Measurements from ENCODE around the gene ACOT8. TPM values are rescaled to one million over a fixed set of nuclear protein-coding genes. Genes with fewer than 3 reads are reported as not detected.

The ACOT8 gene
- total and polyA plus RNA-seq, 2 donors (not counting 1 experiment from before 2014, with no cell fraction given), result 32.4 to 64.7 TPM

DNA sequence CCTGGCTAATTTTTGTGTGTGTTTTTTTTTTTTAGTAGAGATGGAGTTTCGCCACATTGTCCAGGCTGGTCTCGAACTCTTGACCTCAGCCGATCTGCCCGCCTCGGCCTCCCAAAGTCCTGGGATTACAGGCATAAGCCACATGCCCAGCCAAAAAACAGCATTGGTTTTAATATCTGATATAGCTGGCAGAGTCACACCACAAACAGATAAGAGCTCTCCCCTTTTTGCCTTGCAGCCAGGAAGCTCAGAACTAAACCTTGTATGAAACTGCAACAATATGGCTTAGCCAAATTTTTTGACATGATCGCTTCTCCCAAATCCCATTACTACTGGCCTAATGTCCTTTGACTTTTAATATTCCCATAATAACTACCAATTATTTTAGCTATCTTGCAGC, 4.9 kb downstream of the ACOT8 start:
- Mint-ChIP-seq H3K4me1 (peaks cover 20% of the 10 kb centered on the region), H3K9me3 (ENCODE audit: insufficient read depth) (no peaks in the 10 kb centered on the region), H3K4me3 (no peak overlapping the region), H3K27ac (no peak overlapping the region), H3K27me3 (no peaks in the 10 kb centered on the region)
- Histone ChIP-seq H3K36me3 (replicated peaks in 1 of 2; ENCODE audit: control extremely low read depth in 1 of 2, control insufficient read depth in 1 of 2, extremely low read depth in 1 of 2, insufficient read depth in 2 of 2, low read length in 1 of 2) (peaks cover 0 to 47% of the 10 kb centered on the region in 2 experiments), H3K9me3 (ENCODE audit: control extremely low read depth in 1 of 3, control insufficient read depth in 2 of 3, insufficient read depth in 1 of 3, low read length in 2 of 3) (no peaks in the 10 kb centered on the region), H3K4me3 (ENCODE audit: control extremely low read depth in 1 of 5, extremely low read depth in 1 of 5, insufficient read depth in 1 of 5, low read depth in 2 of 5, low read length in 4 of 5) (no peak overlapping the region), H3K79me2 (ENCODE audit: control insufficient read depth, insufficient read depth, low read length) (peaks cover 52% of the 10 kb centered on the region), H3K4me2 (replicated peaks; ENCODE audit: low read depth, low read length, poor library complexity, severe bottlenecking) (no peak overlapping the region), H4K20me1 (ENCODE audit: control insufficient read depth, insufficient read depth, low read length, poor library complexity, severe bottlenecking) (no peaks in the 10 kb centered on the region), H3K27me3 (replicated peaks in 1 of 4; ENCODE audit: control extremely low read depth in 1 of 4, control insufficient read depth in 3 of 4, insufficient read depth in 4 of 4, low read length in 3 of 4) (no peaks in the 10 kb centered on the region), H3K4me1 (ENCODE audit: control insufficient read depth in 2 of 2, insufficient read depth in 2 of 2, low read length in 2 of 2) (peaks cover 11 to 19% of the 10 kb centered on the region in 2 donors), H3K9ac (ENCODE audit: low read length) (no peak overlapping the region), H2AFZ (ENCODE audit: insufficient read depth, low read depth, low read length, poor library complexity, severe bottlenecking) (no peak overlapping the region), H3K27ac (ENCODE audit: low read length in 2 of 2) (no peak overlapping the region)
- ChIA-PET POLR2A (no interaction called here), CTCF (interaction anchor here (1.8 kb wide), 1 partner anchor 54 kb away, joined by 3 read pairs; no protein-coding TSS in a partner anchor)
- DNase-seq, result no peak
- intact Hi-C loops (cut with micrococcal nuclease), result no loop called here
- 100% methylated on average over 4 of the region's 6 CpGs for WGBS (ENCODE audit: insufficient coverage)
- TF ChIP-seq, protein P1, sequence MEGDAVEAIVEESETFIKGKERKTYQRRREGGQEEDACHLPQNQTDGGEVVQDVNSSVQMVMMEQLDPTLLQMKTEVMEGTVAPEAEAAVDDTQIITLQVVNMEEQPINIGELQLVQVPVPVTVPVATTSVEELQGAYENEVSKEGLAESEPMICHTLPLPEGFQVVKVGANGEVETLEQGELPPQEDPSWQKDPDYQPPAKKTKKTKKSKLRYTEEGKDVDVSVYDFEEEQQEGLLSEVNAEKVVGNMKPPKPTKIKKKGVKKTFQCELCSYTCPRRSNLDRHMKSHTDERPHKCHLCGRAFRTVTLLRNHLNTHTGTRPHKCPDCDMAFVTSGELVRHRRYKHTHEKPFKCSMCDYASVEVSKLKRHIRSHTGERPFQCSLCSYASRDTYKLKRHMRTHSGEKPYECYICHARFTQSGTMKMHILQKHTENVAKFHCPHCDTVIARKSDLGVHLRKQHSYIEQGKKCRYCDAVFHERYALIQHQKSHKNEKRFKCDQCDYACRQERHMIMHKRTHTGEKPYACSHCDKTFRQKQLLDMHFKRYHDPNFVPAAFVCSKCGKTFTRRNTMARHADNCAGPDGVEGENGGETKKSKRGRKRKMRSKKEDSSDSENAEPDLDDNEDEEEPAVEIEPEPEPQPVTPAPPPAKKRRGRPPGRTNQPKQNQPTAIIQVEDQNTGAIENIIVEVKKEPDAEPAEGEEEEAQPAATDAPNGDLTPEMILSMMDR (IDR thresholded peaks at IDR 0.05), result no peak
- TF ChIP-seq EZH2 (IDR thresholded peaks at IDR 0.05; ENCODE audit: borderline replicate concordance, insufficient read depth, low read depth, low read length, poor library complexity, severe bottlenecking), result no peak
- ATAC-seq (ENCODE audit: low read depth), result no peak

- ATAC-seq (ENCODE audit: low read depth) (no peak), DNase-seq (no peak)
- H2AFZ ChIP-seq (ENCODE audit: insufficient read depth, low read depth, low read length, poor library complexity, severe bottlenecking), result no peak overlapping the region
- no peak overlapping the region for H3K4me3 ChIP-seq (ENCODE audit: control extremely low read depth in 1 of 5, extremely low read depth in 1 of 5, insufficient read depth in 1 of 5, low read depth in 2 of 5, low read length in 4 of 5)
- no peaks in the 10 kb centered on the region for H3K27me3 ChIP-seq (replicated peaks in 1 of 4; ENCODE audit: control extremely low read depth in 1 of 4, control insufficient read depth in 3 of 4, insufficient read depth in 4 of 4, low read length in 3 of 4)
- Mint-ChIP-seq H3K27ac (no peak overlapping the region), H3K9me3 (ENCODE audit: insufficient read depth) (no peaks in the 10 kb centered on the region), H3K4me1 (peaks cover 14% of the 10 kb centered on the region), H3K4me3 (no peak overlapping the region), H3K27me3 (no peaks in the 10 kb centered on the region)
- TF ChIP-seq, protein P1 (IDR thresholded peaks at IDR 0.05), result no peak
- TF ChIP-seq EZH2 (IDR thresholded peaks at IDR 0.05; ENCODE audit: borderline replicate concordance, insufficient read depth, low read depth, low read length, poor library complexity, severe bottlenecking), result no peak
- ChIA-PET POLR2A (no interaction called here), CTCF (interaction anchor here (1.0 to 1.7 kb wide), 2 partner anchors 9 to 27 kb away, joined by 3 to 4 read pairs; no protein-coding TSS in a partner anchor)
- H3K9me3 ChIP-seq (ENCODE audit: control extremely low read depth in 1 of 3, control insufficient read depth in 2 of 3, insufficient read depth in 1 of 3, low read length in 2 of 3), result no peaks in the 10 kb centered on the region
- intact Hi-C loops (cut with micrococcal nuclease), result no loop called here
- H3K9ac ChIP-seq (ENCODE audit: low read length), result no peak overlapping the region
- H3K4me2 ChIP-seq (replicated peaks; ENCODE audit: low read depth, low read length, poor library complexity, severe bottlenecking), result no peak overlapping the region
- H3K36me3 ChIP-seq (replicated peaks in 1 of 2; ENCODE audit: control extremely low read depth in 1 of 2, control insufficient read depth in 1 of 2, extremely low read depth in 1 of 2, insufficient read depth in 2 of 2, low read length in 1 of 2), result peaks cover 0 to 52% of the 10 kb centered on the region in 2 experiments
- peaks cover 9 to 16% of the 10 kb centered on the region in 2 donors for H3K4me1 ChIP-seq (ENCODE audit: control insufficient read depth in 2 of 2, insufficient read depth in 2 of 2, low read length in 2 of 2)
- H3K27ac ChIP-seq (ENCODE audit: low read length in 2 of 2), result no peak overlapping the region
- H3K79me2 ChIP-seq (ENCODE audit: control insufficient read depth, insufficient read depth, low read length), result peaks cover 44% of the 10 kb centered on the region
- H4K20me1 ChIP-seq (ENCODE audit: control insufficient read depth, insufficient read depth, low read length, poor library complexity, severe bottlenecking), result no peaks in the 10 kb centered on the region
Observed at GRCh38 chr20:45851501-45851900, 5.7 kb downstream of the ACOT8 start.

Measured in B cell (primary cell).